Common myeloid progenitor, CD34-positive (primary cell): ENCODE data around the gene CYP4F2.
"Not testable (repeated sequence)": the region's sequence is repeated elsewhere in the genome, so short reads cannot be mapped to it uniquely, and the experiment has no call there.

Experiments
- CTCF ChIA-PET: fragments of 350-600 bp; sonication (Branson Sonifier 250); formaldehyde crosslinking; loops from one replicate; lab custom pipeline; 2021; ENCODE audit warnings: antibody characterized with exemption; lab: Charles Lee
- POLR2A ChIA-PET: fragments of 350-600 bp; sonication (Branson Sonifier 250); formaldehyde crosslinking; loops from one replicate; lab custom pipeline; 2021; ENCODE audit warnings: antibody characterized with exemption; lab: Charles Lee
- DNase-seq, 3 donors: peaks; one replicate each; pipeline versions ENCODE4 v3.0.0 to v3.0.0-alpha.2; 2013
- H3K27ac ChIP-seq, 2 experiments: 1 replicate in 1 of 2; 2 replicates in 1 of 2; pipeline ENCODE4 v1.7.0; 2013; ENCODE audit warnings: inconsistent platforms in 2 of 2, low read length in 2 of 2, mild to moderate bottlenecking in 2 of 2, low read depth in 1 of 2, moderate library complexity in 1 of 2; ENCODE audit not compliant: severe bottlenecking in 2 of 2, insufficient read depth in 1 of 2, poor library complexity in 1 of 2
- H3K27me3 ChIP-seq, 5 experiments: replicated peaks in 2 of 5; 1 replicate in 3 of 5; 2 replicates in 2 of 5; pipeline versions ENCODE4 v1.6.1 to v1.7.0; 2013; ENCODE audit warnings: low read length in 4 of 5, mild to moderate bottlenecking in 2 of 5, moderate library complexity in 2 of 5, inconsistent platforms in 1 of 5; ENCODE audit not compliant: insufficient read depth in 5 of 5, control insufficient read depth in 4 of 5
- H3K36me3 ChIP-seq, 4 experiments: 1 replicate in 2 of 4; 2 replicates in 2 of 4; pipeline versions ENCODE4 v1.6.1 to v1.7.0; 2013; ENCODE audit warnings: low read length in 3 of 4, control low read depth in 1 of 4, mild to moderate bottlenecking in 1 of 4; ENCODE audit not compliant: control insufficient read depth in 4 of 4, insufficient read depth in 4 of 4
- H3K4me1 ChIP-seq, 4 experiments: 1 replicate in 3 of 4; 2 replicates in 1 of 4; pipeline versions ENCODE4 v1.6.1 to v1.7.1; 2013; ENCODE audit warnings: low read length in 3 of 4, mild to moderate bottlenecking in 3 of 4, control low read depth in 1 of 4, inconsistent platforms in 1 of 4, moderate library complexity in 1 of 4; ENCODE audit not compliant: control insufficient read depth in 4 of 4, insufficient read depth in 4 of 4; ENCODE audit errors: control extremely low read depth in 1 of 4
- H3K4me3 ChIP-seq, 7 experiments: 1 replicate in 4 of 7; 2 replicates in 3 of 7; pipeline versions ENCODE4 v1.5.1 to v1.7.0; 2013; ENCODE audit warnings: mild to moderate bottlenecking in 7 of 7, low read length in 6 of 7, moderate library complexity in 6 of 7, inconsistent platforms in 2 of 7, low read depth in 2 of 7, control low read depth in 1 of 7; ENCODE audit not compliant: insufficient read depth in 4 of 7, control insufficient read depth in 1 of 7; ENCODE audit errors: extremely low read depth in 1 of 7
- H3K9me3 ChIP-seq, 5 experiments: 1 replicate in 4 of 5; 2 replicates in 1 of 5; pipeline versions ENCODE4 v1.6.1 to v1.7.1; 2013; ENCODE audit warnings: low read length in 4 of 5, mild to moderate bottlenecking in 2 of 5, inconsistent platforms in 1 of 5, low read depth in 1 of 5, moderate library complexity in 1 of 5; ENCODE audit not compliant: control insufficient read depth in 4 of 5, insufficient read depth in 2 of 5; ENCODE audit errors: control extremely low read depth in 1 of 5
- WGBS: methylation state at CpG from one replicate; pipeline ENCODE4 v1.1.5; 2013; ENCODE audit not compliant: insufficient coverage; 5-methylcytosine and 5-hydroxymethylcytosine counted together

CYP4F2 gene

DNA sequence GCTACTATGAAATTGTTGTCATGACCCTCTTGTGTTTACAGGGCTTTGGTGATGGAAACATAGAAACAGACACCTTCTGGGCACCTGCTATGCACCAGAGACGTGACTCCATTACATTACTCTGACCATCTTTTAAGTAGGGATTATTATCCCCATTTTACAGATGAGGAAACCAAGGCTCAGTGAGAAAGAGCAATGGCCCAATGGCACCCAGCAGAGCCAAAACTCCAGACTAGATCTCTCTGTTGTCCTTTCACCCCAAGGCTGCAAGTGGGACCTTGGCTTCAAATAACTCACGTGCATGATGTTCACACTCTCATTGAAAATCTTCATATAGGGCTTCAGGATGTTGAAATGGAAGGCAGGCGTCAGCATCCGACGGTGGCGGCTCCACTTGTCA, 5.9 kb downstream of the CYP4F2 start:
- POLR2A ChIA-PET: no interaction called here
- Histone ChIP-seq H3K4me1 (no peaks in the 10 kb centered on the region), H3K27ac (no peak overlapping the region), H3K27me3 (no peaks in the 10 kb centered on the region), H3K36me3 (no peaks in the 10 kb centered on the region), H3K9me3 (no peaks in the 10 kb centered on the region), H3K4me3 (no peak overlapping the region)
- WGBS: 85% methylated on average over 5 of the region's 6 CpGs
- CTCF ChIA-PET: interaction anchor here (1.1 kb wide), 1 partner anchor 19 kb away, joined by 3 read pairs; no protein-coding TSS in a partner anchor
- DNase-seq: no peak

DNA sequence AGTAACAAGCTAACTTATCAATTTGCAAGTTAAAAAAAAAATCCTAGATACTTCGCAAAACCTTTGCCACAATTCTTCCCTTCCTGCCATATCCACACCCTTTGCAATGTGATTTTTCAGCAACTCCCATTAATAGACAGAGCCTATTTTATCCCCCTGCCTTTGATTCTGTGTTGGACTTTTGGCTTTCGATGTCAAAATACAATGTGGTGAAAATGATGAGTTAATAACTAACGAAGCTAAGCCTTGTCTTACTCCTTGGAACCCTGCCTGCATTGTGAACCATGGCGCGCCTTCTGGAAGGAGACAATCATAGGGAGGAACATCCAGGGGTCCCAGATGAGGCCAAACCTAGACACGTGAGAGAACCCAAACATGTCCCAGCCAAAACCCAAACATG, 6.4 kb downstream of the CYP4F2 start:
- H3K4me3 ChIP-seq: no peak overlapping the region
- H3K27me3 ChIP-seq: peaks cover 0 to 2% (median 0%) of the 10 kb centered on the region in 5 experiments
- WGBS: 85% methylated on average over 6 of the region's 6 CpGs
- no peak for DNase-seq
- no peaks in the 10 kb centered on the region for H3K4me1 ChIP-seq
- CTCF ChIA-PET: interaction anchor here (0.8 to 1.2 kb wide), 2 partner anchors 22 to 72 kb away, joined by 3 read pairs; no protein-coding TSS in a partner anchor
- H3K9me3 ChIP-seq: no peaks in the 10 kb centered on the region
- no peaks in the 10 kb centered on the region for H3K36me3 ChIP-seq
- POLR2A ChIA-PET: no interaction called here
- no peak overlapping the region for H3K27ac ChIP-seq

DNA sequence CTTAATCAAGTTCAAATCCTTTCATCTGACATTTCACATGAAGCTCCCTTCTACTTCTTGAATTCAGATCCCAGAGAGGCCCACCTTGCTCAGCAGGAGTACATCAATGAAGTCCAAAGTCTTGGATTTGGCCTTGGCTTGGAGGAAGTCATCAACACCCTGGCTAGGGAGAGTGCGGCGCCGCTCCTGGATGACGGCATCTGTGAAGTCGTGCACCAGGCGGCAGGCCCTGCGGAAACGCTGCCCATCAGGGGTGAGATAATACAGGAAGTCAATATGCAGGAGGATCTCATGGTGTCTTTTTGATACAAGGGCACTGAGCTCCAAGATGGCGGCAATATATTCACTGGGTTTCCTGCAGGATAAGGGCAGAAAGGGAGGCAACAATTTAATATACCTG, 8.5 kb downstream of the CYP4F2 start:
- POLR2A ChIA-PET, CTCF ChIA-PET, H3K4me3 ChIP-seq, H3K4me1 ChIP-seq, H3K27me3 ChIP-seq, DNase-seq, H3K36me3 ChIP-seq, H3K27ac ChIP-seq, H3K9me3 ChIP-seq: not testable (repeated sequence)
- WGBS: 93% methylated on average over 7 of the region's 9 CpGs

DNA sequence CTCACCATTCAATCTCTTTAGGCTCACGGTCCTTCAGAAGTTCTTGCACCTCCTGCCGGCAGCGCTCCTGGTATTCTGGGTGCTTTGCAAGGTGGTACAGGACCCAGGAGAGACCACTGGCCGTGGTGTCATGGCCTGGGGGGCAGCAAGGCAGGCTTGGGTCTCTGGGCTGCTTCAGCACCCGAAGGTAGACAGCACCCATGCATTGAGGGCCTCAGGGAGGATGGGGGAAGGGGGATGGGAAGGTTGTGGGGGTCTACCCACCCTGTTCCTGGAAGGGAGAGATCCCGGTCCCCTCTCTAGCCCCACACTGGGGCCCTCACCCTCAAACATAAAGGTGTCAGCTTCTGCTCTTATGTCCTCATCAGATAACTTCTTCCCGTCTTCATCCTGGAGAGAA, 12.0 kb downstream of the CYP4F2 start:
- 100% methylated on average over 2 of the region's 7 CpGs for WGBS
- Histone ChIP-seq H3K4me3 (no peak overlapping the region), H3K4me1 (peaks cover 0 to 15% (median 2%) of the 10 kb centered on the region in 4 experiments), H3K27me3 (peaks cover 0 to 2% (median 0%) of the 10 kb centered on the region in 5 experiments), H3K36me3 (no peaks in the 10 kb centered on the region), H3K9me3 (peaks cover 0 to under 1% (median 0%) of the 10 kb centered on the region in 5 experiments), H3K27ac (no peak overlapping the region)
- no peak for DNase-seq
- CTCF ChIA-PET: no interaction called here
- POLR2A ChIA-PET: no interaction called here

DNA sequence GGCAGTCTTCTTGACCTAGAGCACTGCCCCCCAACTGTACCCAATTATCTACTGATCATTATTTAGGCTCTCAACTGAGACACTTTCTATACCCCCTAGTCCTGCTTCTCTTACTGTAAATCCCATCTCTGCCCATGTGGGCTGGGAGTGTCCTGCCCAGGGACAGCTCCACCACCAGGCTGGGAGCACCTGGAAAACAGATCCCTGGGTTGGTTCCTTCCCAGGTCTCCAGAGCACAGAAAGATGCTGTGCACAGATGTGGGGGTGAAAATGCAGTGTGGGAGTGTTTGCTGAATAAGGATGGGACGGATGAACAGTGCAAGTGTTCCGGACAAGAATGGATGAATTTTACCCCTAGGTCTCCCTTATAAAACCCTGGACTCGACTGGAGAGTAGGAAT, 12.7 kb downstream of the CYP4F2 start:
- Histone ChIP-seq H3K4me1 (peaks cover 0 to 15% (median 2%) of the 10 kb centered on the region in 4 experiments), H3K9me3 (peaks cover 0 to 2% (median 0%) of the 10 kb centered on the region in 5 experiments), H3K27me3 (peaks cover 0 to 2% (median 0%) of the 10 kb centered on the region in 5 experiments), H3K4me3 (no peak overlapping the region), H3K27ac (no peak overlapping the region), H3K36me3 (no peaks in the 10 kb centered on the region)
- DNase-seq: no peak
- POLR2A ChIA-PET: no interaction called here
- CTCF ChIA-PET: no interaction called here
- 100% methylated on average over 1 of the region's 3 CpGs for WGBS

DNA sequence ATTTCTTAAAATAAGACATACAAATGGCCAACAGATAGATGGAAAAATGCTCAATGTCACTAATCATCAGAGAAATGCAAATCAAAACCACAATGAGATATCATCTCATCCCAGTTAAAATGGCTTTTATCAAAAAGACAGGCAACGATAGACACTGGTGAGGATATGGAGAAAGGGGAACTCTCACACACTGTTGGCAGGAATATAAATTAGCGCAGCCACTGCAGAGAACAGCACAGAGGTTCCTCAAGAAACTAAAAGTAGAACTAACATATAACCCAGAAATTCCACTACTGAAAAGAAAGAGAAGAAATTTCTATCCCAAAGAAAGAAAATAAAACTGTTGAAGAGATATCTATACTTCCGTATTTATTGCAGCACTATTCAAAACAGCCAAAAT, 14.5 kb downstream of the CYP4F2 start:
- Histone ChIP-seq H3K4me1 (peaks cover 0 to 15% (median 2%) of the 10 kb centered on the region in 4 experiments), H3K4me3 (peak overlapping the region in 1 of 7 experiments; percentile 11)
- H3K27ac ChIP-seq, H3K9me3 ChIP-seq, H3K36me3 ChIP-seq, H3K27me3 ChIP-seq, POLR2A ChIA-PET: not testable (repeated sequence)
- DNase-seq: peak in 2 of 3 donors; percentile 55 to 68
- WGBS: no CpG with 5 or more reads among the region's 3 CpGs
- CTCF ChIA-PET: interaction anchor here (0.6 to 0.9 kb wide), 3 partner anchors 14 to 253 kb away, joined by 3 to 7 read pairs (median 3); no protein-coding TSS in a partner anchor

DNA sequence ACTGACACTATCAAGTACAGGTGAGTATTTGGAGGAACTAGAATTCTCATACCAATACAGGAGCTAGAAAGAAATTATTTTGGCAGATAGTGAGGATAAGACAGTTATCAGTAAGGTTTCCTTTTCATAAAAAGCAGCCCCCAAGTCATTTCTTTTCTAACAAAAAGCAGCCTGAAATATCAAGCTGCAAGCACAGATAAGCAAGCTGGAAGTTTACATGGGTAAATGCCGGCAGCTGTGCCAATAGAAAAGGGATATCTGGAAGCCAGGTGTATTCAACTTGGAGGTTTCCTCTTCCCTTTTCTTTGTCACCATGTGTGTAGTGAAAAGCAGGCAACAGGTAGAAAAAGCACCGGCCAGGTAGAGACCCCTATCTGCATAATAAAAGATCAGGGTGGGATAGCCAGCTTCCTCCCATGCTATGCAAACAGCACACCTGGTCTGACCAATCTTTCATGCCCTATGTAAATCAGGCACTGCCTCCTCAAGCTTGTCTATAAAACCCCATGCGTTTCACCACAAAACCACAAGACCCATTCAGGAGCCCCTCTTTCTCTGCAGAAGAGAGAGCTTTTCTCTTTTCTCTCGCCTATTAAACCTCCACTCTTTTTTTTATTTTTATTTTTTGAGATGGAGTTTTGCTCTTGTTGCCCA, 22.9 kb downstream of the CYP4F2 start:
- Histone ChIP-seq H3K27ac (no peak overlapping the region), H3K9me3 (no peaks in the 10 kb centered on the region), H3K4me1 (peaks cover 0 to 47% (median 30%) of the 10 kb centered on the region in 4 experiments), H3K27me3 (no peaks in the 10 kb centered on the region), H3K36me3 (no peaks in the 10 kb centered on the region), H3K4me3 (peak overlapping the region in 2 of 7 experiments; percentile 48 to 50)
- ChIA-PET POLR2A (interaction anchor here (0.6 to 0.8 kb wide), 4 partner anchors 31 to 1265 kb away, joined by 3 to 4 read pairs (median 3); no protein-coding TSS in a partner anchor), CTCF (interaction anchor here (0.7 to 1.5 kb wide), 4 partner anchors 15 to 310 kb away, joined by 3 to 6 read pairs (median 4); partner anchors contain the start of gene FAM32A)
- peak; percentile 46 to 92 (median 86) for DNase-seq
- WGBS: 4% methylated on average over 3 of the region's 4 CpGs
